WTC11 (cell line): ENCODE data around the gene RBPMS2.

Experiments used
- CTCF ChIP-seq: fragments of 200-600 bp; IDR thresholded peaks from 2 replicates; pipeline ENCODE4 v1.8.0; 2022; ENCODE audit warnings: antibody characterized with exemption
- RELA ChIP-seq: sonication (generic); formaldehyde crosslinking; IDR thresholded peaks from 2 replicates; pipeline ENCODE4 v1.8.1; 2022; ENCODE audit warnings: missing genetic modification reagents, mild to moderate bottlenecking, borderline replicate concordance
- SP1 ChIP-seq: sonication (generic); formaldehyde crosslinking; conservative IDR thresholded peaks from 2 replicates; pipeline ENCODE4 v1.8.1; 2022; ENCODE audit warnings: missing genetic modification reagents
- TCF7 ChIP-seq: sonication (generic); formaldehyde crosslinking; IDR thresholded peaks from 2 replicates; pipeline ENCODE4 v1.8.0; 2022; ENCODE audit warnings: mild to moderate bottlenecking, low read depth, missing genetic modification reagents, moderate library complexity
- TEAD1 ChIP-seq: sonication (generic); formaldehyde crosslinking; IDR thresholded peaks from 2 replicates; pipeline ENCODE4 v1.8.0; 2022; ENCODE audit warnings: mild to moderate bottlenecking, missing genetic modification reagents
- USF2 ChIP-seq: sonication (generic); formaldehyde crosslinking; IDR thresholded peaks from 2 replicates; pipeline ENCODE4 v1.8.1; 2023; ENCODE audit warnings: mild to moderate bottlenecking, missing genetic modification reagents, moderate library complexity
- ZMAT4 ChIP-seq: fragments of 250-450 bp; sonication (Bioruptor Pico); IDR thresholded peaks from 2 replicates; pipeline ENCODE4 v1.9.0; 2021; ENCODE audit warnings: mild to moderate bottlenecking
- ZNF512 ChIP-seq: sonication (generic); formaldehyde crosslinking; IDR thresholded peaks from 2 replicates; pipeline ENCODE4 v1.8.1; 2022; ENCODE audit warnings: missing genetic modification reagents, borderline replicate concordance

GRCh38 chr15:64717735-64718495 lies 57.5 kb downstream of the RBPMS2 start:
- TF ChIP-seq CTCF (no peak), ZNF512 (CRISPR knock-in tag) (no peak), USF2 (no peak), ZMAT4 (CRISPR knock-in tag) (no peak), TCF7 (no peak), SP1 (CRISPR knock-in tag) (no peak), TEAD1 (no peak), RELA (CRISPR knock-in tag) (no peak)
